Stimulated activated naive CD4-positive, alpha-beta T cell (primary cell): ENCODE measurements around the gene POLE.
A peak's percentile ranks its signal among the peaks of the same experiment; 100 is the strongest.

Experiments
- DNase-seq, 6 experiments: peaks; one replicate each; lab custom pipeline; 2025; lab: John Stamatoyannopoulos, UW

POLE gene

DNA sequence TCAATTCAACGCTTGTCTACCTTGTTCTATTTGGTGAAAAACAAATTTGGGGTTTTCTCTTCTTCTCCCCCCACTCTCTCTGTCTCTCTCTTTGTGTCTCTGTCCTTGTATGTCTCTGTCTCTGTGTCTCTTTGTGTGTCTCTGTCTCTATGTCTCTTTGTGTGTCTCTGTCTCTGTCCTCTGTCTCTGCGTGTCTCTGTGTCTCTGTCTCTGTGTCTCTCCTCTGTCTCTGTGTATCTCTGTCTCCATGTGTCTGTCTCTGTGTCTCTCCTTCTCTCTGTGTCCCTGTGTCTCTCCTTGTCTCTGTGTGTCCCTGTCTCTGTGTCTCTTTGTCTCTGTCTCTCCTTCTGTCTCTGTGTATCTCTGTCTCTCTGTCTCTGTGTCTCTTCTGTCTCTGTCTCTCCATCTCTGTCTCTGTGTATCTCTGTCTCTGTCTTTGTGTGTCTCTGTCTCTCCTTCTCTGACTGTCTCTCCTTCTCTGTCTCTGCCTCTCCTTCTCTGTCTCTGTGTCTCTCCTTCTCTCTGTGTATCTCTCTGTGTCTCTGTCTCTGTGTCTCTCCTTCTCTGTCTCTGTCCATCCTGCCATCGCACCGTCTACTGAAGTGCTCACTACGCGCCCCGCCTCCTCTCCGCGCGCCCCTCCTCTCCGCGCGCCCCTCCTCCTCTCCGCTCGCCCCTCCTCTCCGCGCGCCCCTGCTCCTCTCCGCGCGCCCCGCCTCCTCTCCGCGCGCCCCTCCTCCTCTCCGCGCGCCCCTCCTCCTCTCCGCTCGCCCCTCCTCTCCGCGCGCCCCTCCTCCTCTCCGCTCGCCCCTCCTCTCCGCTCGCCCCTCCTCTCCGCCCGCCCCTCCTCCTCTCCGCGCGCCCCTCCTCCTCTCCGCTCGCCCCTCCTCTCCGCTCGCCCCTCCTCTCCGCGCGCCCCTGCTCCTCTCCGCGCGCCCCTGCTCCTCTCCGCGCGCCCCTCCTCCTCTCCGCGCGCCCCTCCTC, 89.5 kb downstream of the POLE start:
- DNase-seq: peak in 5 of 6 experiments; percentile 33 to 82 (median 61)

DNA sequence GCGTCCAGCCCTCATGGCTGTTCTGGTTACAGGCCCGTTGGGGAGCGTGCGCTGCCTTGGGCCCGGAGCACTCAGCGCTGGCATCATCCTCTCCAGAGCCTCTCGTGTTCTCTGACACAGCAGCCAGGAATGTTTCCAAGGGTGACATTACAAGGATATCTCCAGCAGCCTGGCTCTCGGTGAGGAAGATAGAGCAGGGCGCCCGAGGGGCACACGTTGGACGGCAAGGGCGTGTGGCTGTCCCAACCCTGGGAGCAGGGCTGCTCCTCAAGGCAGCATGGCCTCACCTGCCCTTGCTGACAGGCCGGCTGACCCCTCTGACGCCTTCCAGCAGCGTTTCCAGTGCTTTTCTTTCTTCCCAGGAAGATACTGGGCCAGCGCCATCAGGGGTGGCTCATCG, 91.1 kb downstream of the POLE start:
- no peak for DNase-seq

DNA sequence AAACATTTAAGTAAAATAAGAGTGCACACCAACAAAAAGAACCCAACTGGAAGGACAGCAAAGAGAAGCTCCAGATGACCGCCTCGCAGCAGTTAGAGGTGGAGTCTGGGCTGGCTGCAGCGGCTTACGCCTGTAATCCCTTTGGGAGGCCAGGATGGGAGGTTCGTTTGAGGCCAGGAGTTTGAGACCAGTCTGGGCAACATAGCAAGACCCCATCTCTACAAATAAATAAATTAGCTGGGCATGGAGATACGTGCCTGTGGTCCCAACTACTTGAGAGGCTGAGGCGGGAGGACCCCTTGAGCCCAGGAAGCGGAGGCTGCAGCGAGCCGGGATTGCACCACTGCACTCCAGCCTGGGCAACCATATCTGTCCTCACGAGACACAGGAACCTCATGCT, 92.0 kb downstream of the POLE start:
- DNase-seq: no peak

GRCh38 chr12:132593938-132594358, 93.2 kb downstream of the POLE start:
- DNase-seq: no peak

DNA sequence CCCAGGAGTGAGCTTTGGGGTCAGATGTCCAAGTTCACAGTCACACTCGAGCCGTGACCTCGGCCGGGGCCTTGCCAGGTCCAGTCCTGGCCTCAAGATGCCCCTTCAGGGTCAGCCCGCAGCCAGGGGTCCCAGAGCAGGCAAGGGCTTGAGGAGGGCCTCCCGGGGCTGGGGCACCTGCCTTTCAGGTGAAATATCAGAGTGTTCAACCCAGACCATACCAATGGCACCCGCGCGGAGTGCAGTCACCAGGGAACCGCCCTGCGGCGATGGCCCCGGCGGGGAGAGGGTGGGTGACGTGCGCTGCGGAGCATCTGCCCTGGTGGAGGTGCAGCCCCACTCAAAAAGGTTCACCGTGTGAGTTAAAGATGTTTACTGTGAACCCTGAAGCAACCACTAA, 93.6 kb downstream of the POLE start:
- no peak for DNase-seq

DNA sequence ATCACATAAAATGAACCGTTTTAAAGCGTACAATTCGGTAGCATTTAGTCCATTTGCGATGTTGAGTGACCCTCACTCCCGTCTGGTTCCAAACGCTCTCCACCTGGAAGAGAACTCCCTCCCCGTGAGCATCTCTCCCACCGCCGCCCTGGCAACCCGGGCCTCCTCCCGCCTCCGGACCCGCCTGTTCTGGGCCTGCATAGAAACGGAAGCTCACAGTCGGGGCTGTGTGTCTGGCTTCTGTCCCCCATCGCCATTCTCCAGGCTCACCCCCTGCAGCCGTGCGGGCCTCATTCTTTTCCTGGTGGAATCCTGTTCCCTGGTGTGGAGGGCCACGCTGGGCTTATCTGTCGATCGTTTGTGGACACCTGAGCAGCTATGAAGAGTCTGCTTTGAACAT, 94.1 kb downstream of the POLE start:
- no peak for DNase-seq

- DNase-seq: no peak
Observed at GRCh38 chr12:132592282-132592970, 94.7 kb downstream of the POLE start.

DNA sequence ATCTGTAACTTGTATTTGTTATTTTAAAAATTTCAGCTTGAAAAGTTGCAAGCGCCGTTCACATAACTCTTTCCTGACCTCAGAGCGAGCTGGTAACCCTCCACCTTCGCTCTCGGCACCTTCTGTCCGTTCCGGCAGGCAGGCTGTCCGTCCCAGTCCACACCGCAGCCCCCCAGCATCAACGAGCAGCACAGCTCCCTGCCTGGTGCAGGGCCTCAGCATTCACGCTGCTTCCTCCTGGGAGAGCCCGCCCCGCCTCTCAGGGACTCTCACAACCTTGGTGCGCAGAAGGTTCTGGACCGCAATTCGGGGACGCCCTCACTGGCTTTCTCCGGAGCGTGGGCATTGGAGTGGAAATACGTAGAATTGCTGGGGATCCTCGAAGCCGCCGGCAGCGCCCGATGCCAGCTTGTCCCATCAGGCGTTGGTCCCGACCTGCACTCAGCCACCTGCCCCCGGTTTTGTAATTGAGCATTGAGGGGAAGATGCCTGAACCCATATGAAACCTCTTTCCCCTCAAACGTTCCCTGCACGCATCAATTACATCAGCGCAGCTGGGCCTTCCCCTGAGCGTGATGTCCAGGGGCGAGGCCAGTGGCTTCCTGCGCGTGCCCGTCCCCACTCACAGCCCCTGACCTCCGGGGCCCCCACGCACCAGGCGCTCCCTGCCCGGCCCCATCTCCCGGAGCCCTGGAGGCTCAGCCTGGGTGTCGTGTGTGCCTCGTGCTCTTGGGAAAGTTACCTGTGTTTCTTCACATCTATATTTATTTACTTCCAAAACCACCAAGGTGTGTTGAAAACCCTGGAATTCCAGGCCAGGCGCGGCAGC, 95.8 kb downstream of the POLE start:
- no peak for DNase-seq

DNA sequence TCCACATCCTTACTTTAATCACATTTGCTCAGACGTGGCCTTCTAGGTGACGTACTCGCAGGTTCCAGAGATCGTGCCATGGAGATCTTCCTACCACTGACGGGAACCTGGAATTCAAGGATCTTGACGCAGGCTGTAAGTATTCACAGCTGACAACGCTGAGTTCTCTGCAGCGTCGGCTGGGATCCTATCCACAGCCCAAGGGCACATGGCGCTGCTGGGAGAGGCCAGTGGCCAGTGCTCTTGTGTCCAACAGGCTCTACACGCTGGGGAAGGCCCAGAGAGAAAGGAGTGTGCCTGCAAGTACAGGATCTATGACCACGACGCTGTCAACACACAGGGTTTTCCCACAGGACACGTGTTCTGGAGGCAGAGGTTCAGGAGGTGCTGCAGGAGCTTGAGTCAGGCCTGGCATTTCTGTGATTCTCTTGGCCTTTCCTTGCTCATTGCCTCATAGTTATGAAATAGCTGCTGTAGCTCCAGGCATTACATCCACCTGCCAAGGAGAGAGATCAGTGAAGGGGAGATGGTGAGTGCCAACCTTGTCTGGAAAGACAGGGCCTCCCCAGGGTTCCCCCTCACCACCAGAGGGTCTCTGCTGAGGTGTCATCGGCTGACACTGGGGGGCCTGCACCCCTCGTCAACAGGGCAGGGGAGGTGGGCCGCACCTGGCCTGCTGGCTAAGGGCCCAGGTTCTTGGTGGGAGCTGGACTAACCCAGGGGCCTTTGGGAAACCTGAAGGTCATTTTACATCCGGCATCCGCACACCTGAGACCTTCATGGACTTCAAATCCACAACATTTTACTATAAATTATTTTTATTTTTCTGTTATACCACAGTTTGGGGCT, 98.1 kb downstream of the POLE start:
- DNase-seq: no peak

GRCh38 chr12:132588319-132588718, 98.8 kb downstream of the POLE start:
- no peak for DNase-seq

DNA sequence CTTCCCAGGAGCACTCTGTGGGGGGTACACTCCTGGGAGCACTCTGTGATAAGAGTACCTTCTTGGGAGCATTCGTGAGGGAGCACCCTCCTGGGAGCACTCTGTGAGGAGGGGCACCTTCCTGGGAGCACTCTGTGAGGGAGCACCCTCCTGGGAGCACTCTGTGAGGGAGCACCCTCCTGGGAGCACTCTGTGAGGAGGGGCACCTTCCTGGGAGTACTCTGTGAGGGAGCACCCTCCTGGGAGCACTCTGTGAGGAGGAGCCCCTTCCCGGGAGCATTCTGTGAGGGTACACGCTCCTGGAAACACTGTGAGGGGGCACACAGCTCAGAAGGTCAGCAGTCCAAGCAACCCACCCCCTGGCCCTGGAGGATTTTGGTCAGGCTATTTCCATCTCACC, 99.4 kb downstream of the POLE start:
- DNase-seq: no peak

DNA sequence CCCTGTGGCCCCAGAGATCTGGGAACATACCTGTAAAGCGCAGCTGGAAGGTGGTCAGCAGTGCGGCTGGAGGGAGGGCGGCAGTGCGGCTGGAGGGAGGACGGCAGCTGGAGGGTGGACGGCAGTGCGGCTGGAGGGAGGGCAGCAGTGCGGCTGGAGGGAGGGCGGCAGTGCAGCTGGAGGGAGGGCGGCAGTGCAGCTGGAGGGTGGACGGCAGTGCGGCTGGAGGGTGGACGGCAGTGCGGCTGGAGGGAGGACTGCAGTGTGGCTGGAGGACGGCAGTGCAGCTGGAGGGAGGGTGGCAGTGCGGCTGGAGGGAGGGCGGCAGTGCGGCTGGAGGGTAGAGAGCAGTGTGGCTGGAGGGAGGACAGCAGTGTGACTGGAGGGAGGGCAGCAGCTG, 100.2 kb downstream of the POLE start:
- no peak for DNase-seq

- no peak for DNase-seq
Observed at GRCh38 chr12:132585177-132585576, 102.0 kb downstream of the POLE start.

- DNase-seq: no peak
Observed at GRCh38 chr12:132584429-132584828, 102.7 kb downstream of the POLE start.

DNA sequence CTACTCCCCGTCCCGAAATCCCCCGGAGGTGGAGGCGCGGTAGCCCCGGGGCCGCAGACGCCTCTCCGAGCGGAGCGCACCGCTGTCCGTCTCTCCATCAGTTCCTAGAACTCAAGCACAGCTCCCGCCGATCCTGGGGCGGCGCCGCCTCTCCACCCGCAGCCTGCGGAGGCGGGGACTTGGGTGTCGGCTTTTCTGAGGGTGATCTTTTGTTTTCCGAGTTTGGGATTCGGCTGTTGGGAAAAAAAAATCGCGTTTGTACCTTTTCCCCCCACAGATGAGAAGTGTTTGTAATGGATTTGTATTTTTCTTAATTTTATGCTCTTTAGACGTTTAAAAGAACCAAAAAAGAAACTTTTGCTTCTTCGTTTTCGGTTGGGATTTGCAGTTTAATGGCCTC, 103.4 kb downstream of the POLE start:
- DNase-seq: no peak

GRCh38 chr12:132583411-132583710, 103.8 kb downstream of the POLE start:
- DNase-seq: no peak

DNA sequence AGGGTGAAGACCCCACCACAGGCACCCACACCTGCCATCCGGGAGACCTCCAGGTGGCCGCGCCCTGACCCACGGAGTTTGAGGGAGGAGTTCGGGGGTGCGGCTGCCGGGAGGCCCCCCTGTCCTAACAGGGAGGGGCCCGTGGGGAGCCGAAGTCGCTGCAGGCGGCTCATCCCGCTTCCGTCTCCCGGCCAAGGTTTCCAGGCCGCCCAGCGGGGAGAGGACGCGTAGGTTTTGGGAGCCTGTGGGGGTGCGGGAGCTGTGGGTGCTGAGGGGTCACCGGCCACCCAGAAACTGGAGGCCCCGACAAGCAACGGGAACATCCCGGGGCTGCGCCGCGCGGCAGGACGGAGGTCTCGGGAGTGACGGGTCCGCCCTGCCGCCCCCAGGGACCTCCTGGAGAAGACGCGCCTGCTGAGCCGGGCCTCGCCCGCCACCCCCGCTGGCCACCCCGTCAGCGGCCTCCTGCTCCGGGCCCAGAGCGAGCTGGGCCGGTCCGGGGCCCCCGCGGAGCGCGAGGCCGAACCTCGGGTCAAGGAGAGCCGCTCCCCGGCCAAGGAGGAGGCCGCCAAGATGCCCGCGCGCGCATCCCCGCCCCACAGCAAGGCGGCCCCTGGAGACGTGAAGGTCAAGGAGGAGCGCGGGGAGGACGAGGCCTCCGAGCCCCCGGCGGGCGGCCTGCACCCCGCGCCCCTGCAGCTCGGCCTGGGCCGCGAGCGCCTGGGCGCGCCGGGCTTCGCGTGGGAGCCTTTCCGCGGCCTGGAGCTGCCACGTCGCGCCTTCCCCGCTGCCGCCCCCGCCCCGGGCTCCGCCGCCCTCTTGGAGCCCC, 104.3 kb downstream of the POLE start:
- no peak for DNase-seq

- DNase-seq: no peak
Observed at GRCh38 chr12:132582058-132582420, 105.1 kb downstream of the POLE start.

- DNase-seq: no peak
Observed at GRCh38 chr12:132581348-132582057, 105.6 kb downstream of the POLE start.

- no peak for DNase-seq
Observed at GRCh38 chr12:132580701-132581292, 106.3 kb downstream of the POLE start.
